ENCODE measurements around the gene THOC1.

GRCh38 chr18:317618-318017 lies 49.8 kb upstream of the THOC1 start:
- no peak for TF ChIP-seq CTCF (IDR thresholded peaks at IDR 0.05; ENCODE audit: low read depth, low read length)
- no peak for TF ChIP-seq EZH2phosphoT487 (IDR thresholded peaks at IDR 0.05; ENCODE audit: low read depth)
